Activated CD8-positive, alpha-beta memory T cell treated with anti-CD3 and anti-CD28 coated beads for 48 hours (primary cell): ENCODE data around the gene HSPB9.

Experiments used
- DNase-seq, 3 experiments: peaks; one replicate each; pipeline ENCODE4 v3.0.0-alpha.2; 2020; ENCODE audit warnings: low read depth in 2 of 3, low spot score in 2 of 3

Gene HSPB9

GRCh38 chr17:42101513-42102292, 20.9 kb upstream of the HSPB9 start:
- DNase-seq: peak; percentile 50 to 80 (median 75)

GRCh38 chr17:42103221-42103954, 19.2 kb upstream of the HSPB9 start:
- no peak for DNase-seq

GRCh38 chr17:42104264-42104663, 18.3 kb upstream of the HSPB9 start:
- no peak for DNase-seq

DNA sequence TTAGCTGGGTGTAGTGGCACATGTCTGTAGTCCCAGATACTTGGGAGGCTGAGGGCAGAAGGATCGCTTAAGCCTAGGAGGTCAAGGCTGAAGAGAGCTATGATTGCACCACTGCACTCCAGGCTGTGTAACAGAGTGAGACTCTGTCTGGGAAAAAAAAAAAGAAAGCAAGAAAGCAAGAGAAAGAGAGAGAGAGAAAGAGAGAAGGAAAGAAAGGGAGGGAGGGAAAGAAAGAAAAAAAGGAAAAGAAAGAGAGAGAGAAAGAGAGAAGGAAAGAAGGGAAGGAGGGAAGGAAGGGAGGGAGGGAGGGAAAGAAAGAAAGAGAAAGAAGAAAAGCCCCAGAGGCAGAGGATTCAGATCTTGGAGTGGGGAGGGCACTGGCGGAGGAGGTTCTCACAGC, 16.6 kb upstream of the HSPB9 start:
- DNase-seq: no peak

DNA sequence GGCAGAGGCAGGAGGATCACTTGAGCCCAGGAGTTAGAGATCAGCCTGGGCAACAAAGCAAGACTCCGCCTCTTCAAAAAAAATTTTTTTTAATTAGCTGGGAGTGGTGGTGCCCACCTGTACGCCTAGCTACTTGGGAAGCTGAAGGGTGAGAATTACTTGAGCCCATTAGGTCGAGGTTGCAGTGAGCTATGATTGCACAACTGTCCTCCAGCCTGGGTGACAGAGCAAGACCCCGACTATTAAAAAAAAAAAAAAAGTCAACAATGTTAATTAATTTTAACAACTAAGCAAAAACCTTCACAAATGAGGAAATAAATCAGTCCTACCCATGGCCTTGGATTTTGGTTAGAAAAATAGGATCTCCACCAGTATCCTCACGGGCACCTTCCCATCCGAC, 15.5 kb upstream of the HSPB9 start:
- DNase-seq: no peak

- DNase-seq: peak; percentile 88 to 97 (median 89)
Measured at GRCh38 chr17:42107597-42108576, 14.7 kb upstream of the HSPB9 start.

- no peak for DNase-seq
Measured at GRCh38 chr17:42109086-42109485, 13.5 kb upstream of the HSPB9 start.

- DNase-seq: no peak
Measured at GRCh38 chr17:42110301-42111264, 12.0 kb upstream of the HSPB9 start.

GRCh38 chr17:42111265-42111636, 11.4 kb upstream of the HSPB9 start:
- DNase-seq: no peak

DNA sequence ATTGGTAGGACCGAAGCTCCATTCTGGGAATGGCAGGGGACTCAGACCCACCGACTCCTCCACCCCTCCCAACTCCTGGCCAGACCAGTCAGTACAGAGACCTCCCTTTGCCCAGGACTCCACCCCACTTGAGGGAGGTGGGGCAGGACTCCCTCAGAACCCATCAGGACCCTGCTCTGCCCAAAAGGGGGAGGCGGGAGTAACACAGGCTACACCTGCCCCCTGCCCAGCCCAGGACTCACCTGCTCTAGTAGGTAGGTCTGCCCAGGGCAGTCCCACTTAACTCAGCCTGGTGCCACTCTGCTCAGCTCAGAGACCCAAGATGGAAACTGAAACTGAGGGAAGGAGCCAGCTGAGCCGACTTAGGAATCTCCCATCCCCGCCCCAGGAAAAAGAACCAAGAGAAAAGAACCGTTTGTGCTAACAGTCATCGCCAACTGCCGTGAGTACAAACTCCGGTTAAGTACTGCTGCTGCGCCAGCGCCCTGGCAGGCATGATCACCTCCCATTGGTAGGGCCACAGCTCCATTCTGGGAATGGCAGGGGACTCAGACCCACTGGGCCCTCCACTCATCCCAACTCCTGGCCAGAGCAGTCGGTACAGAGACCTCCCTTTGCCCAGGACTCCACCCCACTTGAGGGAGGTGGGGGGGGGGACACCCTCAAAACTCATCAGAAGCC, 10.6 kb upstream of the HSPB9 start:
- peak in 1 of 3 experiments; percentile 16 for DNase-seq

- DNase-seq: peak in 2 of 3 experiments; percentile 22 to 39
Measured at GRCh38 chr17:42112552-42113176, 9.9 kb upstream of the HSPB9 start, which contains the start of gene DHX58. DHX58 (minus strand) TSS chr17:42112714; CDS start chr17:42111892, 822 bp downstream.

GRCh38 chr17:42113293-42114069, 9.1 kb upstream of the HSPB9 start:
- no peak for DNase-seq

DNA sequence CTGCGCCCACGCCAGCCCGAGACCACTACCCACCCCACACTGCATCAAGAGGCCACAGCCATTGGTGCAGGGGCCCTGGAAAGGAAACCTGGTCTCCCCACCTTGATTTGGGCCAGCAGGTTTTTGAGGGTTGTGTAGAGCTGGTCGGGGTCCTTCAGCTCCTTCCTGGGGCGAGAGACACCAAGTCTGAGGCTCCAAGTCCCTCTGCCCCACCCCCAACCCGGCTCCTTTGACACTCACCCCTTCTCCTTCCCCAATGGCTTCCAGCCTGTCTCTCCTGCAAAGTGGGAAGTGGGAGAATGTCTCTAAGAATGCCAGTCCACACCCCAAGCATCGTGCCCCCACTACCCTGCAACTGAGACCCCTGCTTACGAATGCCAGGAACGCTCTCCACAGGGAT, 8.5 kb upstream of the HSPB9 start:
- no peak for DNase-seq

- peak in 1 of 3 experiments; percentile 35 for DNase-seq
Measured at GRCh38 chr17:42116705-42117396, 5.8 kb upstream of the HSPB9 start.

- DNase-seq: no peak
Measured at GRCh38 chr17:42117397-42118125, 5.0 kb upstream of the HSPB9 start.

DNA sequence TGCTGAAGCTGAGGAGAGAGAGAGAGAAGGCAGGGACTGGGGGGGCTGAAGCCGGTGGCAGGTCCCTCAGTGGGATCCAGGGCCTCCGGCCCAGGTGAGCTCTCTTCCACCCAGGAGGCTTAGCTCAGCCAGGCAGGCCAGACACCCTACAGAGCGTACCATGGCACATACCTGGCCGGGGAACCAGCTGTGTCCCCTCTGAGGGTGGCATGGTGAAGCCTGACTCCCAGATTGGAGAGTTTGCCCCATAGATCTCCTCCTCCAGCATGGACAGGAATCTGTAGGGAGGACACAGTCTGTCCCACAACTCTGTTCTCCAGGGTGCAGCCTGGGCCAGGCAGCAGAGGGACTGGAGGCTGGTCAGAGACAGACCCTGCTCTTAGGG, 4.5 kb upstream of the HSPB9 start:
- DNase-seq: no peak

DNA sequence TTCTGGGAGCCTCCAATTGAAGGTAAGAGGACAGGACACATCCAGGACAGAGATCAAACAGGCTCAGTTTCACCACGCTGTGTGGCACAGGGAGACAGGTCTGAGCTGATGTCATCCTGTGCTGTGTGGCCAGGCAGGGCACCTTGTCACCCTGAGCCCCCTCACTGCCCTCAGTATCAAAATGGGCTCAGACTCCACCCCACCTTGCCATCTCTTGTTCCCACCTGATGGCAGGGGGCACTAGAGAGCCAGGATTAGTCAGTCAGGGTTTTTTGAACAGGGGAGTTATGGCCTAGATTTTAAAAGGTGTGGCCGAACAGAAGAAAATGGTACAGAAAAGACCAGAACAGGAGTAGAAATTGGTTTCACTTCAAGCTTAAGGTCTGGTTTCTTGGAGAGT, 4.1 kb upstream of the HSPB9 start:
- DNase-seq: no peak
